Kidney tubule cell (primary cell): ENCODE data around the gene SHISA9.

Experiments used
- DNase-seq: peaks from one replicate; pipeline ENCODE4 v3.0.0-alpha.2; 2018; ENCODE audit warnings: low spot score

Gene SHISA9

GRCh38 chr16:13077816-13078215 is 176.4 kb downstream of the SHISA9 start:
- no peak for DNase-seq

GRCh38 chr16:13080531-13080930 is 179.1 kb downstream of the SHISA9 start:
- DNase-seq: peak; percentile 67

GRCh38 chr16:13081825-13082331 is 180.5 kb downstream of the SHISA9 start:
- DNase-seq: no peak

- DNase-seq: peak; percentile 50
These were observed 182.3 kb downstream of the SHISA9 start for GRCh38 chr16:13083681-13084080.

GRCh38 chr16:13084331-13084730 is 182.9 kb downstream of the SHISA9 start:
- DNase-seq: peak; percentile 84

GRCh38 chr16:13093661-13094060 is 192.3 kb downstream of the SHISA9 start:
- no peak for DNase-seq

- DNase-seq: no peak
These were observed 193.7 kb downstream of the SHISA9 start for GRCh38 chr16:13095061-13095460.

- DNase-seq: peak; percentile 39
These were observed 197.1 kb downstream of the SHISA9 start for GRCh38 chr16:13098536-13098935.

- DNase-seq: no peak
These were observed 198.4 kb downstream of the SHISA9 start for GRCh38 chr16:13099822-13100221.

- no peak for DNase-seq
These were observed 199.6 kb downstream of the SHISA9 start for GRCh38 chr16:13100970-13101369.

GRCh38 chr16:13101828-13102227 is 200.4 kb downstream of the SHISA9 start:
- no peak for DNase-seq

GRCh38 chr16:13102401-13102800 is 201.0 kb downstream of the SHISA9 start:
- DNase-seq: no peak

- DNase-seq: no peak
These were observed 202.6 kb downstream of the SHISA9 start for GRCh38 chr16:13103831-13104530.

- DNase-seq: no peak
These were observed 203.4 kb downstream of the SHISA9 start for GRCh38 chr16:13104772-13105171.

GRCh38 chr16:13105427-13105826 is 204.0 kb downstream of the SHISA9 start:
- DNase-seq: no peak

GRCh38 chr16:13106464-13106863 is 205.1 kb downstream of the SHISA9 start:
- DNase-seq: no peak

- DNase-seq: peak; percentile 19
These were observed 206.7 kb downstream of the SHISA9 start for GRCh38 chr16:13108126-13108525.

- peak; percentile 79 for DNase-seq
These were observed 207.8 kb downstream of the SHISA9 start for GRCh38 chr16:13109171-13109570.

GRCh38 chr16:13110124-13110796 is 208.9 kb downstream of the SHISA9 start:
- DNase-seq: peak; percentile 99

GRCh38 chr16:13111747-13112146 is 210.3 kb downstream of the SHISA9 start:
- DNase-seq: no peak

- DNase-seq: peak; percentile 78
These were observed 212.3 kb downstream of the SHISA9 start for GRCh38 chr16:13113741-13114140.

- peak; percentile 89 for DNase-seq
These were observed 216.7 kb downstream of the SHISA9 start for GRCh38 chr16:13118091-13118490.

GRCh38 chr16:13120091-13120490 is 218.7 kb downstream of the SHISA9 start:
- no peak for DNase-seq
